CD4-positive, alpha-beta T cell (primary cell): Measurements from ENCODE around the gene BACE1. TPM values are rescaled to one million over a fixed set of nuclear protein-coding genes. Genes with fewer than 3 reads are reported as not detected.

ENCODE experiments used
- ATAC-seq: fragments of 200-7000 bp; cut with Tn5 transposase; one replicate; pipeline ENCODE4 v1.10.0; 2022; ENCODE audit warnings: mild to moderate bottlenecking; ENCODE audit not compliant: poor library complexity
- CTCF ChIA-PET: fragments of 350-600 bp; sonication (Branson Sonifier 250); formaldehyde crosslinking; loops from one replicate; lab custom pipeline; 2021; ENCODE audit warnings: antibody characterized with exemption, inconsistent platforms; lab: Charles Lee
- POLR2A ChIA-PET: fragments of 350-600 bp; sonication (Branson Sonifier 250); formaldehyde crosslinking; loops from one replicate; lab custom pipeline; 2021; ENCODE audit warnings: antibody characterized with exemption, inconsistent platforms; lab: Charles Lee
- DNase-seq, 14 experiments: peaks; one replicate each; pipeline ENCODE4 v3.0.0-alpha.2; 2013 to 2020; ENCODE audit warnings: mixed read lengths in 2 of 14
- H3K27ac ChIP-seq, 2 donors: one replicate each; pipeline versions ENCODE4 v1.5.1 to v1.7.0; 2013; ENCODE audit warnings: low read length in 2 of 2, low read depth in 1 of 2, mild to moderate bottlenecking in 1 of 2
- H3K27me3 ChIP-seq, 2 experiments: 1 replicate in 1 of 2; 2 replicates in 1 of 2; pipeline versions ENCODE4 v1.6.1 to v1.7.0; 2013; ENCODE audit warnings: low read length in 2 of 2, control low read depth in 1 of 2, mild to moderate bottlenecking in 1 of 2, moderate library complexity in 1 of 2; ENCODE audit not compliant: insufficient read depth in 2 of 2, control insufficient read depth in 1 of 2
- H3K36me3 ChIP-seq: one replicate; pipeline ENCODE4 v1.6.1; 2013; ENCODE audit warnings: low read length, control low read depth; ENCODE audit not compliant: insufficient read depth
- H3K4me1 ChIP-seq: one replicate; pipeline ENCODE4 v1.6.1; 2013; ENCODE audit warnings: low read length, control low read depth; ENCODE audit not compliant: insufficient read depth
- H3K4me3 ChIP-seq: one replicate; pipeline ENCODE4 v1.5.1; 2013; ENCODE audit warnings: mild to moderate bottlenecking, low read length, moderate library complexity
- H3K9me3 ChIP-seq, 2 experiments: 1 replicate in 1 of 2; 2 replicates in 1 of 2; pipeline versions ENCODE4 v1.6.1 to v1.7.0; 2013; ENCODE audit warnings: low read length in 2 of 2, mild to moderate bottlenecking in 2 of 2, control low read depth in 1 of 2, moderate library complexity in 1 of 2; ENCODE audit not compliant: control insufficient read depth in 1 of 2, insufficient read depth in 1 of 2
- H3K27ac Mint-ChIP-seq: one replicate; pipeline ENCODE4 v1.8.0; 2020; ENCODE audit warnings: mixed read lengths
- H3K27me3 Mint-ChIP-seq: one replicate; pipeline ENCODE4 v1.8.0; 2021; ENCODE audit warnings: mixed read lengths
- H3K36me3 Mint-ChIP-seq: one replicate; pipeline ENCODE4 v1.8.0; 2021; ENCODE audit warnings: low read depth, mixed read lengths
- H3K4me1 Mint-ChIP-seq: one replicate; pipeline ENCODE4 v1.8.0; 2021; ENCODE audit warnings: low read depth, mixed read lengths
- H3K4me3 Mint-ChIP-seq: one replicate; pipeline ENCODE4 v1.8.0; 2020; ENCODE audit warnings: mild to moderate bottlenecking, mixed read lengths
- H3K9me3 Mint-ChIP-seq: one replicate; pipeline ENCODE4 v1.8.0; 2020; ENCODE audit warnings: mixed read lengths
- CTCF ChIP-seq: fragments of 200-600 bp; IDR thresholded peaks from one replicate; pipeline ENCODE4 v1.8.0; 2022; ENCODE audit warnings: antibody characterized with exemption, mild to moderate bottlenecking
- intact Hi-C, 2 experiments: fragments of 100-400 bp; cut with DNase I in 1 of 2; cut with micrococcal nuclease in 1 of 2; formaldehyde crosslinking; loops; one replicate each; pipeline versions ENCODE4 v1.15.1 to v1.9.0; 2023 to 2025; cut with DNase I, micrococcal nuclease
- total RNA-seq, 174 experiments: library from RNA in 2 of 174; stranded (reverse) in 2 of 174; gene quantifications; one replicate each; pipeline ENCODE4 v1.2.3 and lab custom pipeline; 2021 to 2026

Gene BACE1
- total RNA-seq, 2 experiments from 2014 or later = 0.38 to 0.59 TPM

GRCh38 chr11:117258576-117258975 lies 57.5 kb downstream of the BACE1 start:
- Mint-ChIP-seq H3K4me3 (no peak overlapping the region), H3K27ac (no peak overlapping the region), H3K27me3 (no peaks in the 10 kb centered on the region), H3K36me3 (peaks cover 63% of the 10 kb centered on the region), H3K9me3 (no peaks in the 10 kb centered on the region), H3K4me1 (peaks cover 5% of the 10 kb centered on the region)
- intact Hi-C loops = no loop called here
- TF ChIP-seq CTCF = no peak
- Histone ChIP-seq H3K27me3 (no peaks in the 10 kb centered on the region), H3K36me3 (peaks cover 14% of the 10 kb centered on the region), H3K4me3 (no peak overlapping the region), H3K27ac (no peak overlapping the region), H3K9me3 (no peaks in the 10 kb centered on the region), H3K4me1 (no peaks in the 10 kb centered on the region)
- ChIA-PET CTCF (no interaction called here), POLR2A (interaction anchor here (0.6 kb wide), 1 partner anchor 30 kb away, joined by 4 read pairs; no protein-coding TSS in a partner anchor)
- DNase-seq = no peak
- ATAC-seq = no peak

DNA sequence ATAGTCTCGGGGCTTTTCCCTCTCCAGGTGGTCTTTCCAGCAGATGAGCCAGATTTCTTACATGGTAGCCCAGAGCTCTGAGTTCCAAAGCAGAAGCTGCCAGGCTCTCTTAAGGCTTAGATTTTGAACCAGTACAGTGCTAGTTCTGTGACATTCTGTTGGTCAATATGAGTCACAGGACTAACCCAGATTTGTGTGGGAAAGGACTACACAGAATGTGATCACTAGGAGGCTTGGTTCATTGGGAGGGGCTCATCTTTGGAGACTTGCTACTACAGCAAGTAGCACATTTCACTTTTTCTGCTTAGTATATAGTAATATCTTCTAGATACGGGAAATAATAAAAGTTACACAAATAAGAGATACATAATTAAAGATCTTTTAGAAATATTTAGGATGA lies 59.5 kb downstream of the BACE1 start:
- Mint-ChIP-seq H3K27me3 (no peaks in the 10 kb centered on the region), H3K36me3 (peaks cover 64% of the 10 kb centered on the region), H3K27ac (no peak overlapping the region), H3K4me1 (peaks cover 5% of the 10 kb centered on the region), H3K9me3 (no peaks in the 10 kb centered on the region), H3K4me3 (no peak overlapping the region)
- no peak overlapping the region for H3K27ac ChIP-seq
- TF ChIP-seq CTCF = no peak
- no peak for DNase-seq
- ChIA-PET CTCF (no interaction called here), POLR2A (interaction anchor here (0.7 kb wide), 1 partner anchor 8 kb away, joined by 3 read pairs; no protein-coding TSS in a partner anchor)
- peaks cover 21% of the 10 kb centered on the region for H3K36me3 ChIP-seq
- ATAC-seq = no peak
- intact Hi-C loops = no loop called here
- H3K9me3 ChIP-seq = no peaks in the 10 kb centered on the region
- no peaks in the 10 kb centered on the region for H3K4me1 ChIP-seq
- no peak overlapping the region for H3K4me3 ChIP-seq
- no peaks in the 10 kb centered on the region for H3K27me3 ChIP-seq

- no peak for TF ChIP-seq CTCF
- peaks cover 21% of the 10 kb centered on the region for H3K36me3 ChIP-seq
- POLR2A ChIA-PET = no interaction called here
Measured at GRCh38 chr11:117255966-117256365, 60.1 kb downstream of the BACE1 start.

More at GRCh38 chr11:117255966-117256365, 60.1 kb downstream of the BACE1 start:
- intact Hi-C loops = no loop called here
- ATAC-seq (no peak), DNase-seq (no peak)
- Mint-ChIP-seq H3K4me1 (peaks cover 5% of the 10 kb centered on the region), H3K36me3 (peaks cover 67% of the 10 kb centered on the region), H3K4me3 (no peak overlapping the region), H3K27ac (no peak overlapping the region), H3K9me3 (no peaks in the 10 kb centered on the region), H3K27me3 (no peaks in the 10 kb centered on the region)
- H3K4me1 ChIP-seq = no peaks in the 10 kb centered on the region
- no peak overlapping the region for H3K4me3 ChIP-seq
- no peaks in the 10 kb centered on the region for H3K9me3 ChIP-seq
- no peak overlapping the region for H3K27ac ChIP-seq
- CTCF ChIA-PET = no interaction called here
- no peaks in the 10 kb centered on the region for H3K27me3 ChIP-seq
